Erythroblast (primary cell): ENCODE measurements around the gene ALS2CL.
A peak's percentile ranks its signal among the peaks of the same experiment; 100 is the strongest.
"Not testable (repeated sequence)": the region's sequence is repeated elsewhere in the genome, so short reads cannot be mapped to it uniquely, and the experiment has no call there.

Experiments
- DNase-seq, 2 experiments: peaks; one replicate each; lab custom pipeline; 2025; lab: John Stamatoyannopoulos, UW
- GATA1 ChIP-seq: IDR thresholded peaks from 2 replicates; pipeline ENCODE4 v1.6.1; 2011; ENCODE audit warnings: low read depth, mild to moderate bottlenecking, control low read depth, low read length, moderate library complexity
- POLR2A ChIP-seq: IDR thresholded peaks from 2 replicates; pipeline ENCODE4 v1.6.1; 2011; ENCODE audit warnings: mild to moderate bottlenecking, low read length

Gene ALS2CL

GRCh38 chr3:46711760-46712159 lies 18.3 kb upstream of the ALS2CL start:
- TF ChIP-seq GATA1 (no peak), POLR2A (no peak)
- DNase-seq = no peak

GRCh38 chr3:46711305-46711704 lies 17.8 kb upstream of the ALS2CL start:
- TF ChIP-seq POLR2A (no peak), GATA1 (no peak)
- no peak for DNase-seq

GRCh38 chr3:46710671-46711295 lies 17.3 kb upstream of the ALS2CL start:
- no peak for DNase-seq
- TF ChIP-seq GATA1 (no peak), POLR2A (no peak)

GRCh38 chr3:46710229-46710628 lies 16.8 kb upstream of the ALS2CL start:
- no peak for DNase-seq
- TF ChIP-seq POLR2A = no peak
- no peak for TF ChIP-seq GATA1

- DNase-seq = no peak
These were observed 16.2 kb upstream of the ALS2CL start for GRCh38 chr3:46709721-46710120.

GRCh38 chr3:46709157-46709654 lies 15.7 kb upstream of the ALS2CL start:
- no peak for DNase-seq
- no peak for TF ChIP-seq POLR2A
- no peak for TF ChIP-seq GATA1

More at GRCh38 chr3:46709721-46710120, 16.2 kb upstream of the ALS2CL start:
- TF ChIP-seq POLR2A = no peak
- TF ChIP-seq GATA1 = no peak

- no peak for TF ChIP-seq POLR2A
- TF ChIP-seq GATA1 = no peak
- DNase-seq = no peak
These were observed 15.1 kb upstream of the ALS2CL start for GRCh38 chr3:46708401-46709156.

GRCh38 chr3:46707601-46708011 lies 14.1 kb upstream of the ALS2CL start:
- no peak for TF ChIP-seq POLR2A
- TF ChIP-seq GATA1 = no peak
- no peak for DNase-seq

GRCh38 chr3:46706771-46707582 lies 13.5 kb upstream of the ALS2CL start:
- TF ChIP-seq GATA1 = no peak
- TF ChIP-seq POLR2A = no peak

GRCh38 chr3:46705751-46706552 lies 12.5 kb upstream of the ALS2CL start:
- no peak for TF ChIP-seq GATA1
- no peak for DNase-seq

More at GRCh38 chr3:46706771-46707582, 13.5 kb upstream of the ALS2CL start:
- no peak for DNase-seq

GRCh38 chr3:46705022-46705530 lies 11.6 kb upstream of the ALS2CL start:
- peak; percentile 60 to 78 for DNase-seq
- TF ChIP-seq GATA1 = no peak
- no peak for TF ChIP-seq POLR2A

GRCh38 chr3:46704346-46704745 lies 10.9 kb upstream of the ALS2CL start:
- not testable (repeated sequence) for DNase-seq

GRCh38 chr3:46703013-46703520 lies 9.6 kb upstream of the ALS2CL start:
- TF ChIP-seq POLR2A (no peak), GATA1 (no peak)
- DNase-seq = no peak
